ENCODE results near the gene SP5. TPM values are rescaled to one million over a fixed set of nuclear protein-coding genes. Genes with fewer than 3 reads are reported as not detected.
"Not testable (repeated sequence)": the region's sequence is repeated elsewhere in the genome, so short reads cannot be mapped to it uniquely, and the experiment has no call there.

The SP5 gene
- total RNA-seq, 1 experiment from 2014 or later, result 0.28 TPM

DNA sequence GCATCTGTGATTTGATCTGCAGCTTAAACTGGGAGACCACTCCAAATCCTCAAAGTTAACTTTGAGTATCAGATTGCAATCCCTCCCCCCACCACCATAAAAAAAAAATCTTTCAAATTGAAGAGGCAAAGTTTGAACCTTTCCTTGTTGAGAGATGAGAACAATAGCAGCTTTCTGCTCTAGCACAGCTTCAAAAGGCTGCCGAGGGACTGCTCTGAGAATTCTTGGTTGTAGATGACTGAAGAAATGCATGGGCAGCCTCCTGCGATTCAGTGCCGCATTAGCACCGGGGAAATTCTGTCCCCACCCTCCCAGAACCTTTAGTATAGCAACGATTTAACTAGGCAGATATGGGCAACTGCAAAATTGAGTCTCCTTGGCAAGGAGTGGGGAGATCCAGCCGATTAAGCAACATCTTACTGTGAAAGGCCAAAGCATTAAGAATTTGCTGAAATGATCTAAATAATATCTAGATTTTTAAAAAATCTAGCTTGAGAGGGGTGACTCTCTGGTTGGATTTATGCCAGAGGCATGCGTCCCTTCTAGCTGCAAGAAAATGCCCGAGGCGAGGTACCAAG lies 3.9 kb upstream of the SP5 start:
- no peak for DNase-seq (ENCODE audit: low spot score)

DNA sequence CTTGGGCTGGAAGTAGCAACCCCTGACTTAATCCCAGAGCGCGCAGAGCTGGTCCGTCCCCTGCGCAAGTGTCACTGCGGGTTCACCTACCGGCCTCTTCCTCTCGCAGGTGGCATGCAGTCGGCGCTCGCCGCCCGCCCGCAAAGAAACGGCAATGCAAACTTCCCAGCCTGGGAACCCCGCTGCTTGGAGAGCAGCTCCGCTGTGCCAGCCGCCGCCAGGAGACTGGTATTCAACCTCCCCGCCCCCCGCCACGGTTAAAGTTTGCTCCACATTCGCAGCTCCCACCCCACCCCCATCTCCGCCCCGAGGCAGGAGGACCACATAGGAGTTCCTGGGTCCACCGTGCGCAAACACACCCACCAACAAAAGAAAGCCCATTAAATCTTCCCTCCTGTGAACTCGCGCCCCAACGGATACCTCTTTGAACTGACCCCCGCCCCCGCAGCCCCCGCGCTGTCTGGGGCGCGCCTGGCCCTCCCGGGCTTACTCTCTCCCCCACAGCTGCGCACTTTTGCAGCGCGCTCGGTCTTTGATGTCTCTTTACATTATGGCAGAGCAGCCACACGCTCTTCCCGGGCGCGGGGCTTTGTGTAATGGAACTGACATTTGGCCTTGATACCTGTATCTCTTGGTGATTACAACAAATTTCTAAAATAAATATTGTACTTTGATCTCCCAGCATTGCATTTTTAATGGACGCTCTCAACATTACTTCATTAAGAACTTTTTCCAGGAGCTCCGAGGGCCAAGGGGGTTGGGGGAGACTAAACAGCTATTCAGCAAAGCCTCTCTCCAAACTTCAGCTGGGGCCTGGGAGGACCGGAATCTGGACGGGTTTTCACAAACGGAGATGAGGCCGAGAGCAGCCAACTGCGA lies 3.1 kb upstream of the SP5 start:
- no peak for DNase-seq (ENCODE audit: low spot score)

DNA sequence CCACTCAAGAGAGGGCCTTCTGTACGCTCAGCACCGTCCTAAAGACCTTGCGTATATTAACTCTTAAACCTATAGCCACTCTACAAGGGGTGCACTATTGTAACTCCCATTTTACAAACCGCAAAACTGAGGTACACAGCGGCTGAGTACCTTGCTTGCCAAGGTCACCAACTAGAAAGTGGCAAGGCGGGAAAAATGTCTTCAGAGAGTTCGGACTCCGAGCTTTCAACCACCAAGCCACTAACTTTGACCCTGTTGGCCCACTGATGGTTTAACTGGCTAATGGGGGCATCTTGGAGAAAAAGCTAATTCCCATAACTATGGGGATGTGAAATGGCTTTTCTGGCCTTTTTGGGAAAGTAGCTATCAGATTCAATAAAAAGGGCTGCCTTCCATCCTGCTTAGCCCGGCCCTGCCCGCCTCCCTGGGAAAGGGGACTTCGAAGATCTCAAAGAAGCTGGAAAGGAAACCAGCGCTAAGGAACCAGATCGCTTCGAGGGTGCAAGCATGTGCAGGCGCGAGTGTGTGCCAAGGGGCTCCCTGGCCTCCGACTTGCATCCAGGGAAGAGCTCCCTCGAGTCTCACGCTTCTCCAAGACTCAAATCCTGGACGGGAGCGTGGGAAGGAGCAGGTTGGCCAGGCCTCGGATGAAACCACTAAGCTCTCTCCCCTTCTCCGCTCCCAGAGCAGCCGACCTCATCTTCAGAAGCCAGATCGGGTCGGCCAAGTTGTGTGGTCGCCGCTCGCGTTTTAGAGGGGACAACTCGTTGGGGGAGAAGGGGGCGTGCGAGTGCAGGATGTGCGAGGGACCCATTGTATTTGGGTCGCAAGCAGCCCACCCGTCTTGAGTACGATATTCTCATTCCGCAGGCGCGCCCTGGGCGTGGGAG lies 2.2 kb upstream of the SP5 start:
- no peak for DNase-seq (ENCODE audit: low spot score)

DNA sequence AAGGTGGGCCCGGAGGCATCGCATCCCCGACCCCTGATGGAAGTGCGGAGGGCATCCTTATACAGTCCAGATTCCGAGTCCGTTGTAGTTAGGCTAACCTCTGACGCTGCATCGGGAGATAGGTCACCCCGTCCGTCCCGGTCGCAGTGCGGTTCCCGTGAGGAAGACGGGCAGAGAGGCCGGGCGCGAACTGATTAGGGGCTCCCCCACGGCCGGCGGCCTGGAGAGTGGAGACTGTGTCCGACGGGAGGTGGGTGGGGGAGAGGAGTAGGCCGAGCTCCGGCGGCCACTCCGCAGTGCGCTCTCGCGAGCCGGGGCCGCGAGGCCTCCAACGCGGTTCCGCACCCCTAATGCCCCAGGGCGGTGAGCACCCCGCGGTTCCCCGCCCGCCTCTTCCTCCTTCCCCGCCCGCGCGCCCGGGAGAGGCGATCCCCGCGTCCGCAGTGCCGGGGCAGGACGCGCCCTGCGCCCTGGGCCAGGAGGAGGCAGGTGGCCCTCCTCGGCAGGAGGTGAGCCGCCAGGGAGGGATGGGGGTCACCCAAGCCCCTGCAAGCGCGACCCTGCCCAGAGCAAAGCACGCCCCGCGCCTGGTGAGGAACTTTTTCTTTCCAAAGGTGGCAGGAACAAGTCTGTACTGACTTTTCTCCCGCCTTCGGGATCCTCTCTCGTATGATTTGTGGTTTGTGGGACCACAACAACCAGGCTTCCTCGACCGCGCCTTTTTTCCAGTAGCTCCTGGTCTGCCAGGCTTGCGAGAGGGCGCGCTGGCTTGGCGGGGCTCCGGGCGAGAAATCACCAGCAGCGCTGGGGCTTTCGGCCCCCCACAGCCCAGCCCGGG lies 1.4 kb upstream of the SP5 start:
- DNase-seq (ENCODE audit: low spot score), result no peak

DNA sequence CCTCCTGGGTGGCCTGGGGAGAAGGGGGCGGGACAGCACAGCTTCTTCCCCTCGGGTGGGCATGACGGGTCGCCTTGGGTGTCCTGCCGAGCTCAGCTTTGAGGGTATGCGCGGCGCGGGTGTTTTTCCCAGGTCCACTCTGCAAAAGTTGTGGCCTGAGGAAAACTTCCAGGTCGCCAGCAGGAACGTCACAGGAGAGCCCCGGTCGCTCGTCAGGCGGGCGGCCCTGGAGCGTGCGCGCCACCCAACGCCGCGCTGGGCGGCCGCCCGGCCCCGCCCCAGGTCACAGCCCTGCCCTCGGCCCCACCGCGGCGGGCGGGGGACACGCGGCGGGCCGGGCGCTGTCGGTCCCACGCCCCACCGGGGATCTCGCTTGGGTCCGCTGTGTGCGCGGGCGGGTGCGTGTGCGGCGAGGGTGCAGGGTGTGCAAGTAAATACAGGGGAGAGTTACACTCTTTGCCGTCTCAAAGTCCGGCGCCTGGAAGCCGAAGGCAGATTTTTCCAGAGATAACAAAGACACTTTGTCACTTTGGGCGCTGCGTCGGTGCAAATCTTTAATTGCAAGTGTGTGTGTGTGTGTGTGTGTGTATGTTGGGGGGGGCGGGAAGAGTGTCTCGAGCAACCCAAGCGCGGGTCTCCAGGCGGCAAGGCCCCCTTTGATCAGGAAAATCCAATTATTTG lies 616 bp upstream of the SP5 start:
- DNase-seq (ENCODE audit: low spot score), result no peak

DNA sequence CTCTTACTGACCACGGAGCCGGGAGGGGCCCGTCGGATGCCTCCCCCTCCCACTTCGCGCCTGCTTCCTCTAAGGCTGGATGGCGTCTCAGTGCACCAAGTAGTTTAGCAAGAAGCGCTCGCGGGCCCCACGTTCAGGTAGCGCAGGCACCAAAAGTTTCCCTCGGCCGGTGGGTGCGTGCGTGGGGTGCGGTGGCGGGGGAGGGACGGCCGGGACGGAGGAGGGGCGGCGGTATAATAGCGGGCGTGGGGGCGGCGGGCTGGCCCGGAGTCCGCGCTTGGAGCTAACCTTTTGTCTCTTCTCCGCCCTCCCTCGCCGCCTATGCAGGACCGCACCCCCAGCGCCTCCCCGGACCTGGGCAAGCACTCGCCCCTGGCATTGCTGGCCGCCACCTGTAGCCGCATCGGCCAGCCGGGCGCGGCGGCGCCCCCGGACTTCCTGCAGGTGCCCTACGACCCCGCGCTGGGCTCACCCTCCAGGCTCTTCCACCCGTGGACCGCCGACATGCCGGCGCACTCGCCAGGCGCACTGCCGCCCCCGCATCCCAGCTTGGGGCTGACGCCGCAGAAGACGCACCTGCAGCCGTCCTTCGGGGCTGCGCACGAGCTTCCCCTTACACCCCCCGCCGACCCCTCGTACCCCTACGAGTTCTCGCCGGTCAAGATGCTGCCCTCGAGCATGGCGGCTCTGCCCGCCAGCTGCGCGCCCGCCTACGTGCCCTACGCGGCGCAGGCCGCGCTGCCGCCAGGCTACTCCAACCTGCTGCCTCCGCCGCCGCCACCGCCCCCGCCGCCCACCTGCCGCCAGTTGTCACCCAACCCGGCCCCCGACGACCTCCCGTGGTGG lies 1.0 kb downstream of the SP5 start:
- no peak for DNase-seq (ENCODE audit: low spot score)

DNA sequence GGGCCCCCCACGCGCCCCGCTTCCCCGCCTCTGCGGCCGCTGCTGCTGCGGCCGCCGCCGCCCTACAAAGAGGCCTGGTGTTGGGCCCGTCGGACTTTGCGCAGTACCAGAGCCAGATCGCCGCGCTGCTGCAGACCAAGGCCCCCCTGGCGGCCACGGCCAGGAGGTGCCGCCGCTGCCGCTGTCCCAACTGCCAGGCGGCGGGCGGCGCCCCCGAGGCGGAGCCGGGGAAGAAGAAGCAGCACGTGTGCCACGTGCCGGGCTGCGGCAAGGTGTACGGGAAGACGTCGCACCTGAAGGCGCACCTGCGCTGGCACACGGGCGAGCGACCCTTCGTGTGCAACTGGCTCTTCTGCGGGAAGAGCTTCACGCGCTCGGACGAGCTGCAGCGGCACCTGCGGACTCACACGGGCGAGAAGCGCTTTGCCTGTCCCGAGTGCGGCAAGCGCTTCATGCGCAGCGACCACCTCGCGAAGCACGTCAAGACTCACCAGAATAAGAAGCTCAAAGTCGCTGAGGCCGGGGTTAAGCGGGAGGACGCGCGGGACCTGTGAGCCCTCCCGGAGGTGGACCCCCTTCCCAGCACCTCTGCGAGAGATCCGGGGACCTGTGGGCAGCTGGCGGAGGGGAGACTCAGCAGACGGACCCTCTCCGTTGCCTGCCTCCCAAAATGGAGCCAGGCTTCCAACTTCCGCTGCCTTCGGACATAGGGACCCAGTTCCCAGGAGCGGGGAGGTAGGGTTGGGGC lies 1.9 kb downstream of the SP5 start:
- DNase-seq (ENCODE audit: low spot score), result no peak

DNA sequence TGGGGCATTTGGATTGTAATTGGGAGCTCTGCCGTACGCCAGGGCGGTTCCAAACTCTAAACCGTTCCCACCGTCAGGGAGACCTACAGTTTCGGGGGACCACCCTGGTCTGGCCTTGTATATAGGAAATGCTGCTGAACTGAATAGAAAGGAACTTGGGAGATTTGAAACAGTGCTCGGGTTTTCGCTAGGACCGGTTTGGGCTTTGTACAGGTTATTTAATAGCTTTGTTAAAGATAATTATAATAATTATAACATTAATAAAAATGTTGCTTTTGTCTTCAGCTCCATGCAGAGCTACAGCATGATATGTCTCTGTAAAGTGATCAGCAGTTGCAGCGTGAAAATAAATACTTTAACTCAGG lies 2.4 kb downstream of the SP5 start:
- DNase-seq (ENCODE audit: low spot score), result no peak

DNA sequence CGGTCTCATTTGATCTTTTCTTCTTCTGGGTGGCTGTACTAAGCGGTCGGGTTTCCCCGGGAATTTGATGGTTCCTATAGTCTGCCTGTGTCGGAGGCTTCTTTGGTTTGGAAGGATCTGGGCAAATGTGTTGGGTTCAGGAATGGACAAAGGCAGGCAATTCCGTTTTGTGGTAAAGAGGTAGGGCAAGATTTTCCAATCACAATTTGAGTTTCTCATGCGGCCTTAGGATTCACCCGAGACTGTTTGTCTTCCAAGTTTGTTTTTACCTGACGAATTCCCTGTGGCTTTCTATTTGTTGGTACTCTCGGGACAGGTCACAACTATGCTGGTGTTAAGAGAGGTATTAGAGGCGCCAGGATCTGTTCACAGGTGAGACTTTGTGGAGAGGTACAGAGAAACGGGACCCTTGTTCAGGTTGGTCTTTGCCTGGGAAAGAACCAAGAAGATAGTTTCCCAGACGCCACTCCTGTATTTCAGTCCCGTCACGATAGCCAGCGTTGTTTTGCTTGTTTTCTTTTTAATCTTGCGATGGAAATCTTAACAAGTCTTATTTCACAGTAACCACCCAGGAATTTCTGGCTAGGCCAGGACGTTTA lies 3.0 kb downstream of the SP5 start:
- DNase-seq (ENCODE audit: low spot score), result no peak

DNA sequence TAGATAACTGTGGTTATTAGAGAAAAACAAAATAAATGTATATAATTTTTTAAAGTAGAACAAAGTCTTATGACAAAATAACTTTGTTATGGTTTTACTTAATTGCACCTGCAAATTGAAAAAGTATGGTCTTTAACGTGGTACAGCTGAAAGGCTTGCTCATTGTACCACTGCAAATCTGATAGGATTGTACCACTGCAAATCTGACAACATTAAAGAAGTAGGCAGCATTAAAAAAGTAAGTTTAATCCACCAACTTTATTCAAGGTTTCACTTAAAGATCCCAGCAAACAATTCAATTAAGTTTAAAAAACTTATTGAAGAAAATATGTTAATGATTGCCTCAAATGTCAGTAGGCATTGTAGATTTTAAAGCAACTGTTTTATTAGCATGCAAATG lies 4.7 kb downstream of the SP5 start:
- DNase-seq (ENCODE audit: low spot score), result no peak

DNA sequence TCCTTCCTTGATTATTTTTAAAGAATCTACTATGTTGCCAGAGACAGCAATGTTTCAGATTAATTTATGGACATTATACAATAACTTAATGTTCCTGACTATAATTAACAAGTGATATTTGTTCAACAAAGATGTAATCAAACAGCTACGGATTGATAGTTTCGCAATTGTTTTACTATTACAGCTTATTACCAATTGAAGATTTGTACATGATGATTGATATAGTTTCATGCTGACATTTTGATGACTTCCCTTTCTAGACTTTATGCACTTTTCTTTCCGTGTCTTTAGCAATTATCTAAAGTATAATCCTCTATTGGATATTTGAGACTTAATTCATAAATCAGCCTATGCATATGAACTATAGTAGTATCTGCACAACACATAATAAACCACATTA lies 6.5 kb downstream of the SP5 start:
- no peak for DNase-seq (ENCODE audit: low spot score)

DNA sequence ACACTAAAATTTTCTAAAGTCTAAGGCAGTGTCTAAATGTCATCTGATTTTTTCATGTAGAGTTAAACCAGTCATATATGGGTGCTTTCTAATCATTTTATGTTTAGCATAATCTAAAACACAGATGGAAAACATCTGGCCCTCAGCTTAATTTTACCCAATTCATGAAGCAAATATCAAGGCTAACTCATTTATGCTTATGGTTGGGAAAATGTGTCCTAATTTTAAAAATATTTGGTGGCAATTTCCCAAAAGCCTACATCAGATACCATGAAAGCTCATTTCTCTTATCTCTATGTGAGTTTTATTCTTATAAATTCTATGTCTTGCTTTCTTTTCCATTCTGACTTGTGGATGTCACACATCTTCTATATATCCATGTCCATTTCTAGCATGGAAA lies 7.2 kb downstream of the SP5 start:
- DNase-seq (ENCODE audit: low spot score), result no peak

DNA sequence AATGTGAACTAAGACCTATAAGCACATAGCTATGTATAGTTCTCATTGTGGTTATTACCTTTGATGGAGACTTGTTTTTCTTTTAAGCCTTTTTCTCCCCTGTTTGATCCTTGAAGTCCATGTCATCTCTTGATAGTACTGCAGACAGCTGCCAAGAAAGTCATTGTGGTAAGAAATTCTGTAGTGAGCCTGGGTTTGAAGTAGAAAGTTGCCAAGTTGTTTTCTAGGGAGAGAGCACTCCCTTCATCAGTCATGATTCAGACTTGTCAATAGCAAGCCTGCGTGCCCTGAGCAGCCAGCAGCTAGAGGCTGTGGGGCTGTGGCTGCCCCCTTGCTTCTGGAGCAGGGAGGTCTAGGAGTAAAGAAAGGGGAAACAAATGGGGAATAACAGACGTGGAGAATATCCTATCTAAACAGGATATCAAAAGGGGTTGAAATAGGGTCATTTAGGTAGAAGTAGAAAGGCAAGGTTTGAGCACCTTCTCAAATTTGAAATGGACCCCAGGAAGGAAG lies 8.4 kb downstream of the SP5 start:
- no peak for DNase-seq (ENCODE audit: low spot score)

DNA sequence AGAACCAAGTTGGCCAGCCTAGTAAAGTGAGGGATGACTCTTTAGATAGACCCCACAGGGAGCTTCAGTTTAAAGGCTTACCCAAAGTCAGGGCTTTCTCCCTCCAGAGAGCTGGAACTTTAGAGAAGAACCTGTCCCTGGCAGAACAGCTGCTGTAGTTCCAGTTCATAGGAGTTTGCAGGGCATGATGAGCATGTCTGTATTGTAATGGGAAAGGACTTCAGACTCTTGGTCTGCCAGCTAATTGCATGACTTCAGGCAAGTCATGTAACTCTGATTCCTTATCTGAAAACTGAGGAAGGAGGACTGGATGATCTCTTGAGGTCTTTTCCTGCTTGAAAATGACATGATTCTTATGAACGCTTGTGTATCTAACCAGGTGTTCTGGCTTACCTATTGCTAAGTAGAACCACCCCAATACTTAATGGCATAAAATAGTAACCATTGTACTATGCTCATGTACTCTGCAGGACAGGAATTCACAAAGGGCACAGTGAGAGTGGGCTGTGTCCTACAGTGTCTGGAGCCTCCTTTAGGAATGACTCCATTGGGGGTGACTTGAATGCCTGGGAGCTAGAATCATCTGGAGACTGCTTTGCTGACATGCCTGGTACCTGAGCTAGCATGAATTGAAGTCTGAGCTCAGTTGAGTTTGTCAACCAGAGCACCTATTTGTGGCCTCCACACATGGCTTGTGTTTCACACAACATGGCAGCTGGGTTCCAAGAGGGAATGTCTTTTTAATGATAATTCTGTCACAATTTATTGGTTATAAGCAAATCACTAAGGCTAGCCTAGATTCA lies 18.9 kb downstream of the SP5 start:
- no peak for DNase-seq (ENCODE audit: low spot score)

DNA sequence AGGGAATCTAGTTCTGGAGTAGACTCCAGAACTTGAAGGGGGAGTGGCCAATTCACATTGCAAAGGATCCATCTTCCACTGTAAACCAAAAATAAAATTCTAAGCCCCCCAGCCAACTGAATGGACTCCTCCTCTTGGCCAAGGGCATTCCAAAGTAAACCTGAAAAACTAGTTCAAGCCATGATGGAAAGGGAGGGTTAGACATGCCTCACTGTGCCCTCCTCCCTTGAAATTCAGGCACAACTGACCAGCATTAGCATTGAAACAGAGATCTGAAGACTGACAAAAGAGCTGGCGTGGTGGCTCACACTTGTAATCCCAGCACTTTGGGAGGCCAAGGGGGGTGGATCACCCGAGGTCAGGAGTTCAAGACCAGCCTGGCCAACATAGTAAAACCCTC lies 19.5 kb downstream of the SP5 start:
- DNase-seq (ENCODE audit: low spot score), result not testable (repeated sequence)

DNA sequence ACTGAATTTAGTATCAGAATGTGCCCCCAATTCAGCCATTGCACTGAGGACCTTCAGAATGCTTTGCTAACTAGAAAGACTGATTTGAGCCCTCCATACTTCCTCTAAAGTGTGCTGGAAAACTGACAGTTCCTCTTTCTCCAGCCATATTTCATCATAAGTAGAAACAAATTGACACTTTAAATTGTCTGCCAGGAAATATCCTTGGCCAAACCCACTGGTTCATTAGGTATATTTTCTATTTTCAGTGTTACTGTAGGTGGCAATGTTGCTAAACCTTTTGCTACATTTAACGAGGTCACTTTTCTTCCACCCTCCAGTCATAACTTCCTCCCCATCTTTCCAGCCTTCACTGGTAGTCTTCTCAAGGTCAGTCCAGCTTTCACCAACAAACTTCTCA lies 21.5 kb downstream of the SP5 start:
- no peak for DNase-seq (ENCODE audit: low spot score)

DNA sequence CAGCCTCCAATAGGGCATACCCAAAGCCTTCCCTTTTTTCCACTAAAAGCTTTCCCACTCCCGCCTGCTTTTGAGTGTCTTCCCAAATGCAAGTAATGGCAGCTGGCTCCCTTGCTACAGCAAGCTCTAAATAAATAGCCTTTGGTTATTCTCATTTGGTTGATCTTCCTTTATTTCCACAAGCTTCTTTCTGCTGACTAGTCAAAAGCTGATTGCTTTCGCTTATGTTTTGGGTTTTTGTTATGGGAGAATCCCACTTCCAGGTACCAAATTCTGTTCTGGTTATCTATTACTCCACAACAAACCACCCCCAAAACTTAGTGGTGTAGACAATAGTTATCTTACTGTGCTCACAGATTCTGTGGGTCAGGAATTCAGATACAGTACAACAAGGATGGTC lies 22.3 kb downstream of the SP5 start:
- no peak for DNase-seq (ENCODE audit: low spot score)

DNA sequence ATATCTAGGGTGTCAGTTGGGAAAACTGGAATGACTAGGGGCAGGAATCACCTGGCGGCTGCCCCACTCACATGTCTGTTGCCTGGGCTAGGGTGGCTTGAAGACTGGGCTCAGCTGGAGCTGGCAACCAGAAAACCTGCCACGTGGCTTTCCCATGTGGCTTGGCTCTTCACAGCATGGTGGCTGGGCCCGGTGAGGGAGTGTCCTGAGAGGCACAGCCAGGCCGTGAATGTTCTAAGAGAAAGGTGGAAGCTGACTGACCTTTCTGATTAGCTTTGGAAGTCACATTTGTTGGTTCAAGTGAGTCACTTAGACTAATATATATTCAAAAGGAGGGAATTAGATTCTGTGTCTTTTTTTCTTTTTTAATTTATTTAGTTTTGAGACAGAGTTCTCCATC lies 22.7 kb downstream of the SP5 start:
- no peak for DNase-seq (ENCODE audit: low spot score)

All from A172 (cell line).